M059J (cell line): ENCODE data around the gene MCUR1. TPM values are rescaled to one million over a fixed set of nuclear protein-coding genes. Genes with fewer than 3 reads are reported as not detected.
"Not testable (repeated sequence)": the region's sequence is repeated elsewhere in the genome, so short reads cannot be mapped to it uniquely, and the experiment has no call there.

Source experiments
- DNase-seq: peaks from one replicate; pipeline ENCODE4 v3.0.0-alpha.2; 2012; ENCODE audit warnings: low read depth
- total RNA-seq: library from RNA; depleted of rRNA; stranded (reverse); fragments of >200 nt; shearing (Covaris generic); gene quantifications from 2 replicates; pipeline ENCODE4 v1.2.3, GENCODE V29; 2014; rRNA removed

MCUR1 gene, protein sequence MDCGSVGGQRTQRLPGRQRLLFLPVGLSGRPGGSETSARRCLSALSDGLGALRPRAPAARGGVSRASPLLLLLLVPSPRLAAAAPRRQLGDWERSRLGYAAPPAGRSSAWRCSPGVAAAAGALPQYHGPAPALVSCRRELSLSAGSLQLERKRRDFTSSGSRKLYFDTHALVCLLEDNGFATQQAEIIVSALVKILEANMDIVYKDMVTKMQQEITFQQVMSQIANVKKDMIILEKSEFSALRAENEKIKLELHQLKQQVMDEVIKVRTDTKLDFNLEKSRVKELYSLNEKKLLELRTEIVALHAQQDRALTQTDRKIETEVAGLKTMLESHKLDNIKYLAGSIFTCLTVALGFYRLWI
- total RNA-seq, result 26.9 and 37.1 TPM in 2 replicates

DNA sequence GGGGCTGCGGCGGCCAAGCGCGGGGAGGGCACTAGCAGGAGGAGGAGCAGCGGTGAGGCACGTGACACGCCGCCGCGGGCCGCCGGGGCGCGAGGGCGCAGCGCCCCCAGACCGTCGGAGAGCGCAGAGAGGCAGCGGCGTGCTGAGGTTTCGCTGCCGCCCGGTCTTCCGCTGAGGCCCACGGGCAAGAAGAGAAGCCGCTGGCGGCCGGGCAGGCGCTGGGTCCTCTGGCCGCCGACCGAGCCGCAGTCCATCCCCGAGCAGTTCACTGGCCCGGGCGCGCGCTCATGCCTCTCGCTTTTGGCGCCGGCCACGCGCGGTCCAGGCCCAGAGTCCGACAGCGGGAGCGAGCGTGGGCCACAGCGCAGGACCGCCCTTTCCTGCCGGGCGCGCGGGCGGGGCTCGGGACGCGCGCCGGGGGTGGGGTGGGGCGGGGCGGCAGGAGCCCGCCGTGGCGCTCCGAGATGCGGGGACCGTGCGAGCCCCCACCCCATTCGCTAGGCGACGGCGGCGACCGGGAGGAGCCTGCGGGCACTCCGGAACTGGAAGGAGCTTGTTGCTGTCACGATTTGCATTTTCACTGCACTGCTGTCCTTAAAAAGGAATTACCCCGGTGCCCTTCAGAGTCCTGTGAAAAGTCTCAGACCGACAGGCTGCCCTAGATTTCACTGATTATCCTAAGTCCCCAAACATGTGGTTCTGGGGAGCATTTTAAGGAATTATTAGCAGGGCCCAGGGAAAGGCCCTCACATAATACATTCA, at the start of gene MCUR1:
MCUR1 (minus strand) TSS at position 382 of the 762 bp plus-strand sequence; CDS start at position 254, 128 bp downstream.
- DNase-seq, result peak; percentile 90

DNA sequence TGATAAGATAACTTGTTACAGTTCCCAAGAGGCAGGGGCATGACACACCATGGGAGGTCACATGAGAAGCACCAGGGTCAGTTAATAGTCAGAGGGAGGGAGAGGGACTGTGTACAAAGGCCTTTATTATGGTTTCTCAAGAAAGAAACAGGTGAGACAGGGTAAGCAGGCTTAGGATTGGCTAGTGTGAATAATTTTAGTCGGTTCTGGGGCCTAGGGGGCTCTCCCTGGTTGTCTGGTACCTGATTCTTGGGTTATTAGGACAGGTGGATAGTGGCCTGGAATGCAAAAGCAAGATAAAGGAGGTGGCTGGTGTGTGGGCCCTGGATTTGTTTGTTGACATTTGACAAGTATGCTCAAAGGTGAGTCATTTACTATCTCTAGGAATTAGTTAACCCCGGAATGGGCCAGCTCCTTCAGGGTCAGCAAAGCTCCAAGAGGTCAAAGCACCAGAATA, 49.4 kb upstream of the MCUR1 start:
- peak; percentile 47 for DNase-seq

DNA sequence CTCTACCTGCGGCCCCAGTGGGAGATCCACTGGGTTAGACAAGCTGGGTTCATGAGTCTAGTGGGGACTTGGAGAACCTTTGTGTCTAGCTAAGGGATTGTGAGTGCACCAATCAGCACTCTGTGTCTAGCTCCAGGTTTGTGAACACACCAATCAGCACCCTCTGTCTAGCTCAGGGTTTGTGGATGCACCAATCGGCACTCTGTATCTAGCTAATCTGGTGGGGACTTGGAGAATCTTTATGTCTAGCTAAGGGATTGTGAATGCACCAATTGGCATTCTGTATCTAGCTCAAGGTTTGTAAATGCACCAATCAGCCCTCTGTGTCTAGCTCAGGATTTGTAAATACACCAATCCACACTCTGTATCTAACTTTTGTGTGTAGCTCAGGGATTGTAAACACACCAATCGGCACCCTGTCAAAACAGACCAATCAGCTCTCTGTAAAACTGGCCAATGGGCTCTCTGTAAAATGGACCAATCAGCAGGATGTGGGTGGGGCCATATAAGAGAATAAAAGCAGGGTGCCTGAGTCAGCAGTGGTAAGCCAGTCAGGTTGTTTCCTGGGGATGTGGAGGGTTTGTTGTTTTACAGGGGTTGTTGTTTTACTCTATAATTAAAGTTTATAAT, 46.3 kb upstream of the MCUR1 start:
- not testable (repeated sequence) for DNase-seq

DNA sequence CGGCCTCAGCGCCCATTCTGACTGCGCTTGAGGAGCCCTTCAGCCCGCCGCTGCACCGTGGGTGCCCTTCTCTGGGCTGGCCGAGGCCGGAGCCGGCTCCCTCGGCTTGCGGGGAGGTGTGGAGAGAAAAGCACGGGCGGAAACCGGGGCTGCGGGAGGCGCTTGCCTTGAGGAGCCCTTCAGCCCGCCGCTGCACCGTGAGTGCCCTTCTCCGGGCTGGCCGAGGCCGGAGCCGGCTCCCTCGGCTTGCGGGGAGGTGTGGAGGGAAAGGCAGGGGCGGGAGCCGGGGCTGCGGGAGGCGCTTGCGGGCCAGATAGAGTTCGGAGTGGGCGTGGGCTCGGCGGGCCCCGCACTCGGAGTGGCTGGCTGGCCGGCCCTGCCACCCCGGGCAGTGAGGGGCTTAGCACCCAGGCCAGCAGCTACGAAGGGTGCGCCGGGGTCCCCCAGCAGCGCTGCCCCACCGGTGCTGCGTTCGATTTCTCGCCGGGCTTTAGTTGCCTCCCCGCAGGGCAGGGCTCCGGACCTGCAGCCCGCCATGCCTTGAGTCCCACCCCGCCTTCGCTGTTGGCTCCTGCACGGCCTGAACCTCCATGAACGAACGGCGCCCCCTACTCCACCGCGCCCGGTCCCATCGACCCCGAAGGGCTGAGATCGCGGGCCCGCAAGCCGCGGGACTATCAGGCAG, 45.7 kb upstream of the MCUR1 start:
- no peak for DNase-seq

DNA sequence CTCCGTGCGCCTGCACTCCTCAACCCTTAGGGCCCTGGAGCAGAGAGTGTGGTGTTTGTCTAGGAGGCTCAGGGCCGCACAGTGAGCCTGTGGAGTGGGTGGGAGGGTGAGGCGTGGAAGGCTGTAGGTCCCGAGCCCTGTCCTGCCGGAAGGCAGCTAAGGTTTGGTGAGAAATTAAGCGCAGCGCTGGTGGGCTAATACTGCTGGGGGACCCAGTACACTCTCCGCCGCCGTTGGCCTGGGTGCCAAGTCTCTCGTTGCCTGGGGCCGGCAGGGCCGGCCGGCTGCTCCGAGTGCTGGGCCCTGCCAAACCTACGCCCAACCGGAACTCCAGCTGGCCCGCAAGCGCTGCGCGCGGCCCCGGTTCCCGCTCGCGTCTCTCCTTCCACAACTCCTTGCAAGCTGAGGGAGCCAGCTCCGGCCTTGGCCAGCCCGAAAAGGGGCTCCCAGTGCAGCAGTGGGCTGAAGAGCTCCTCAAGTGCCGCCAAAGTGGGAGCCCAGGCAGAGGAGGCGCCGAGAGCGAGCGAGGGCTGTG, 40.4 kb upstream of the MCUR1 start:
- DNase-seq, result no peak

DNA sequence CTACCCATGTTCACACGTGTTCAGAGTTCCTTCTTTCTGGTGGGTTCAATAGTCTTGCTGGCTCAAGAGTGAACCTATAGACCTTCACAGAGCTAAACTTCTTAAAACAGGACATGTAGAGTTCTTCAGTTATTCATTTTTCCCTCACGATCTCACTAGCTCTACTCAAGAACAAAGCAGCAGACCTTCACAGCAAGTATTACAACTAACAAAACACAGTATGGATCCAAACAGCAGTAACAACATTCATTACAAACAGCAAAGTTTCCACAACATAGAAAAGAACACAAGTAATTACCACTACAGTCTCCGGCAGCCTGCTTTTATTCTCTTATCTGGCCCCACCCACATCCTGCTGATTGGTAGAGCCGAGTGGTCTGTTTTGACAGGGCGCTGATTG, 39.5 kb upstream of the MCUR1 start:
- no peak for DNase-seq

DNA sequence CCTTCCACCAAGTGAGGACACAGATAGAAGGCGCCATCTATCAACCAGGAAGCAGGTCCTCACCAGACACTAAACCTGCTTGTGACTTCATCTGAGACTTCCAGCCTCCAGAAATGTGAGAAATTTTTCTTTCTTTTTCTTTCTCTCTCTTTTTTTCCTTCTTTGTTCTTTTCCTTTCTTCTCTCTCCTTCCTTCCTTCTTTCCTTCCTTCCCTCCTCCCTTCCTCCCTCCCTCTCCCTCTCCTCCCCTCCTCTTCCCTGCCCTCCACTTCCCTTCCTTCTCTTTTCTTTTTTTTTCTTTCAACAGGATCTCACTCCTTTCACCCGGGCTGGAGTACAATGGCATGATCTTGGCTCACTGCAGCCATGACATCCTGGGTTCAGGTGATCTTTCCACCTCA, 37.4 kb upstream of the MCUR1 start:
- DNase-seq, result no peak

DNA sequence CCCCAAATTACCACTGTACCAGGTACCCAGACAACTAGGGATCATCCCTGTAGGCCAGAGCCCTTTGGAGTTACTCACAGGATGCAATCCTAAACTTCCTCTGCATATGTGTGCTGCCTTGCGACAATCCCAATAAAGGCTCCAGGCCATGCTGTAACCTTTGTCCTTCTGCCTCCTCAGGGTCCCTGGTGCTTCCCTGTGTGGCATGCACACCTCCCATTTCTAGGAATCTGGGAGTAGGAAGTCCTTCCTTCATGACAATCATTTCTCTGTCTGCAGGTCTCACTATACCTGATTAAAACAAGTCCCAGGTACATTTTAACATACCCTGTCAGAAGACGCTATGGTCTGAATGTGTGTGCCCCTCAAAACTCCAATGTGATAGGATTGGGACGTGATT, 37.0 kb upstream of the MCUR1 start:
- DNase-seq, result no peak

DNA sequence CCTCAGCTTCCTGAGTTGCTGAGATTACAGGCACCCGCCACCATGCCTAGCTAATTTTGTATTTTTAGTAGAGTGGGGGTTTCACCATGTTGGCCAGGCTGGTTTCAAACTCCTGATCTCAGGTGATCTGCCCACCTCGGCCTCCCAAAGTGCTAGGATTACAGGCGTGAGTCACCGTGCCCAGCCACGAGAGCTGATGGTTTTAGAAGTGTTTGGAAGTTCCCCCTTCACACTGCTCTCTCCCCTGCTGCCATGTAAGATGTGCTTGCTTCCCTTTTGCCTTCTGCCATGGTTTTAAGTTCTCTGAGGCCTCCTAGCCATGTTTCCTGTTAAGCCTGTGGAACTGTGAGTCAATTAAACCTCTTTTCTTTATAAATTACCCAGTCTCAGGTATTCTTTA, 36.3 kb upstream of the MCUR1 start:
- DNase-seq, result not testable (repeated sequence)

DNA sequence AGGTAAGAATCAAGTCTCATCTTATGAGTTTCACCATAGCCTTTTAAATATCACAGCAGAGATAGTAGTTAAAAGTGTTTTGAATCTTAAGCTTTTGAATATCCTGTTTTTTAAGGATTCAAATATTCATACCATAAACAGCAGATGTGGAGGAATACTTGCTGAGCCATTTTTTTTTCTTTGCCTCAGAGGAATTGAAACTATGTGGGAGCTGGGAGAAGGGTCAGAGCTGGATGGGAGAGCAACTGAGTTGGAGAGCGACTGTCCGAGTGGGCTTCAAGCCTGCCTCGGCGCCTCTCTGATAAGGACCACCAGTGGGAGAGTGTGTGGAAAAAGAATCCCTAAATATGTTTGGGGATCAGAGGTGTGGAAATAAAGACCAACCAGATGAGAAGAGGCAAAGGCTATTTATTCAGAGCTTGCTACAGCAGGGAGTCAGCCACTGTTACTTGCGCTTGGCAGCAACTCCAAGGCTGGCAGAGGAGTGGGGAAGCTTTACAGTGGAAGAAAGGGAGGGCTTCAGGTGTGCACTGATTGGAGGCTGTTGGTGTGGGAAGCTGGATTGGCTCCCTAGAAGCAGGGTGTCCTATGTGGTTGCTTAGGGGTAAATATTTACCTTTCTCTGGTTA, 34.3 kb upstream of the MCUR1 start:
- no peak for DNase-seq

DNA sequence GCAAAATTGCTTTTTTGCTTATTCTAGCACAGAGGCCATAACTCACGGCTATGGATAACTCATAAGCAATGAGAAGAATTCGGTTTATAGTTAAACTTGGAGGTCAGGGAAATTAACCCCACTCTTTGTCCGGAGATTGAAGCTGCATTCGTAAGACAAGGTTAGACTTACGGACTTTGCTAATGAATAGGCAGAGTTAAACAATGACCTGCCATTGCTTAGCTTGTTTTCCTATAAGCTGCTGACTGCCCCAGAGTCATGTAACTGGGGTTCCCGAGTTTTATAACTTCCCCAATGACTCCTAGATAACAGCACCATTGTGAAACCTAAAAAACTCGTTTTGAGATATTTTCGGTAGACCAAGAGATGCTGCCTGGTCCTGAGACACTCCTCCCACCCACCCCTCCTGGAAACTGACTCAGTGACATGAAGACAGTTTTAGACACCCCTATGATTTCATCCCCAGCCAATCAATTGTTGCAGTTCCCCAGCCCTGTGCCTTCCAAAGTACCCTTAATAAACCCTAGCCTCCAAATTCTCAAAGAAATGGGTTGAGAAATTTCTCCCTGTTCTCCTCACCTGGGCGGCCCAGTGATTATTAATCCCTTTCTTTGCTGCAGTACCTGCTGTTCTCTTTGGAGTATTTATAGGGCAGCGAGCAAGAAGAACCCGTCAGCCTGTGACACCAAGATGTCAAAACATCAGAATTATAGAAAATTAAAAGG, 33.1 kb upstream of the MCUR1 start:
- DNase-seq, result no peak

DNA sequence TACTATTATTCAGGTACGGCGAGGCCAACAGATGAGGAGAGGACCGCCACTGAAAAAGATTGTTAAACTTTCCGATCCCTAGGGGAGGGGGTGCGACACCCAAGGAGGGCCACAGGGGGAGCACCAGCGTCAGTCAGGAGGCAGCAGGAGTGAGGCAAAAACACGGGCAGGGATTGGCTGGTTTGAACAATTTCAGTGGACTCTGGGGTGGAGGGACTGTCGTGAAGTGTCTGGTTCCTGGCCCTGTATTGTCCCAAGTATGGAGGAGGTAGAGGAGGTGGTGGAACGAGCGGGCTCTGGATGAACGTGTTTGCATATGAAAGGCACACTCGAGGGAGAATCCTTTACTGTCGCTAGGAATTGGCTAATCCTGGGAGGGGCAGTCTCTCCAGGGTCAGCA, 32.5 kb upstream of the MCUR1 start:
- no peak for DNase-seq

DNA sequence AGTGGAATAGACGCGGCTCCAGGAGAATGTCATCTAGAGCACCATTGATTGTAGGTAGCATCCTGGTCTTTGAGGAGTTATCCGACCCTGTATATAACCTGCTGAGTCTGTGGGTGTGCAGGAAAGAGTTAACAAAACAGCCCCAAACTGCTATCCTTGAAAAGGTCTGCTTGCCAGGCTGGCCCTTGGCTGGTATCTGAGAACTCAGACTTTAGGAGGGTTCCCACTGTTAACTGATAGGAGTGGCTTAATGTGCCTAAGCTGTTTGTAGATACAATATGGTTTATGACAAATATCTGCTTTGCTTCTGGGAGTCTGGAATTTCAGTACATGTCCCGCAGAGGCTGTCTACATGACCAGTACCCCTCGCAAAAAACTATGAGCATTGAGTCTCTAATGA, 27.6 kb upstream of the MCUR1 start:
- DNase-seq, result no peak

DNA sequence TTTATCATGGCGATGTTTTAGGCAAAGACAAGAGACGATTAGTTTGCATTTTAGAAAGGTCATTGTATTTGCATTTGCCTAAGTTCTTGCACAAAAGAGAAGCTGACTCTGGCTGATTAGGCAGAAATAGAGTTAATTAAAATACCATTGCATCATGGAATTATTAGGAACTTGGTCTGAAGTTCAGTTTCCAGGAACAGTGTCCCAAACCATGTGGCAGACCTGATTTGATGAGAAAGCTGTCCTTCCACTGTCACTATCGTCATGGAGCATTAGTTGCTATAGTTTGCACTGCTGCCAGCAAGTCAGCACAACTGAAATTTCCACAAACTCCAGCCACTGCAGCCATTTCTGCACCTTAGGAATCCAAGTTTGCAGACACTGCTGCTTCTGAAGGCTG, 24.3 kb upstream of the MCUR1 start:
- no peak for DNase-seq

DNA sequence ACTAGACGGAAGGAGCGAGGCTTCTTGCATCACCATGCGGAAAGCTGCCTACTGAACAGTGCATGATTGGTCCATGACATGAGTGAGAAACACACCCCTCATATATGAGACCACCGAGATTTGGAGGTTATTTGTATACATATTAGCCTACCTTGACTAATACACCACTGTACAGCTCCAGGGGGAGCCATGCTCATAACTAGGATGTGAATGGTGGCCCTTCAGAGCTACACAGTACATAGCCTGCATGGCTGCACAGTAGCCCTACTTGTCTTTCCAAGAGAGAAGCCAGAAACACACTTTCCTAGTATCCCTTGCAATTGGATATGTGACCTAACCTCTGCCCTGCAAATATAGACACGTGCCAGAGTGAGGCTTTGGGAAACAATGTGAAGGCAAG, 21.8 kb upstream of the MCUR1 start:
- DNase-seq, result no peak

DNA sequence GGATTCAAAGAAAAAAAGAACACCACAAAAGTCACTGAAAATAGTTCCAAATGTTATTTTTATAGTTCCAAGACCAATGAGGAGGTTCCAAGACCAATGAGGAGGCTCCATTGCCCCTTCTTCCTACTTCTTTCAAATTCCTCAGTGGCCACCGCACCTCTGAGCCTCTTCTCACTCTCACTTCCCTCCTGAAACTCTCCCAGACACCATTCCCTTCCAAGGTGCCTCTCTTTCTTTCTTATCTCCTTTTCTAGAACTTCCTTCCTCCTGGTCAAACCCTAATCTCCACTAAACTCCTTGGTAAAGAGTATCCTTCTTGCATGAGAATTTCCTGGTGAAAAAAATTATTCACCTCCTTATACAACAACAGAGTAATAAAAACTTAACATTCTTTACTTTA, 20.4 kb upstream of the MCUR1 start:
- DNase-seq, result no peak

DNA sequence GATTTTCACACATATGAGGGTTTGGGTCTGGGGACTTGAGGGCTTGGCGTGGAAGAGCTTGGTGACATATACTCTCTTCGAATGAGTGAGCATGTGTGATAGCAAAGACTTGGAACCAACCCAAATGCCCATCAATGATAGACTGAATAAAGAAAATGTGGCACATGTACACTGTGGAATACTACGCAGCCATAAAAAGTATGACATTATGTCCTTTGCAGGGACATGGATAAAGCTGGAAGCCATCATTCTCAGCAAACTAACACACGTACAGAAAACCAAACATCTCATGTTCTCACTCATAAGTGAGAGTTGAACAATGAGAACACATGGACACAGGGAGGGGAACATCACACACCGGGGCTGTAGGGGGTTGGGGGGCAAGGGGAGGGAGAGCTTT, 19.7 kb upstream of the MCUR1 start:
- not testable (repeated sequence) for DNase-seq

DNA sequence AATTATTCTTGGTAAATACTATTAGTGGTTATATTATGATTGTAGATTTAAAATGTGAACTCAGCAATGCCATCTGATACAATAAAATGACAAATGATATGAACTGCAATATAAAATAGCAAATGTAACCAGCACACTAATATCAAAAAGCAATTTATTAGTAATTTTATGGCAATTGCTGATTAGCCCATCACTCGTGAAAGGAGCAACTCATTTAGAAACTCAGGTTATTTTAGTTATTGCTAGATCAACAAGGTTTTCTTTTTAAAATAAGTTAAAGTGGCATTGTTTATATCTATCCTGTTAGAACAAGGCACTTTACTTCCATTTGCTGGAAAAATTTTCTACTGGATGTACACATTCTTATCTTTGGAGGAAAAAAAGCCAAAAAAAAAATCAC, 18.4 kb upstream of the MCUR1 start:
- no peak for DNase-seq

DNA sequence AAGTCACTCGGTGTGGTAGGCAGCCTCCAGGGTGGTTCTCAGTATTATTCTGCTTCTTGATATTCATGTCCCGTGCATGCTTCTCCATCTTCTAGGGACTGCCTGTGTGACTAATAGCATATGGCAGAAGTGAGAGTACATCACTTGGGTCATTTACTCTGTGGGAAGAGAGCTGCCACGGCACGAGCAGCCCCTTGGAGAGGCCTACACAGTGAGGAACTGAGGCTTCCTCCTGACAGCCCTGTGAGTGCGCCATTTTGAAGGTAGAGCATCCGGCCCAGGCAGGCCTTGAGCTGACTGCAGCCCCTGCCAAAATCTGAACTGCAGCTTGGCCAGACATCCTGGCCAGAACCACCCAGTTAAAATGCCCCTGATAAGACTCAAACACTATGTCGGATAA, 17.3 kb upstream of the MCUR1 start:
- DNase-seq, result no peak

DNA sequence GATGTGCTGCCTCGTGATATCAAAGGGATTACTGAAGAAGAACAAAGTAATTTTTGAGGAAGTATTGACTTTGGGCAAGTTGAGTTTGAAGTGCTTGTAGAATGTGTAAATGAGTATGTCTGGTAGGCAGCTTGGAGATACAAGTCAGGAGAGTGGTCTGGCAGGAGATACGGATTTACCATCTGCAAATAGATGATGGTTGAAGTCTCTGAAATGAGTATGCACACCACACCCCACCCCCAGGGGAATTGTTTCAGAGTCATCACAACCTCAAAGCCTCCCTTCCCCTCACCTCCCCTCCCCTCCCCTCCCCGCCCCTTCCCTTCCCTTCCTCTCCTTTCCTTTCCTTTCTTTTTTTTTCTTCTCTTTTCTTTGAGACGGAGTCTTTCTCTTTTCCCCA, 16.4 kb upstream of the MCUR1 start:
- DNase-seq, result no peak

DNA sequence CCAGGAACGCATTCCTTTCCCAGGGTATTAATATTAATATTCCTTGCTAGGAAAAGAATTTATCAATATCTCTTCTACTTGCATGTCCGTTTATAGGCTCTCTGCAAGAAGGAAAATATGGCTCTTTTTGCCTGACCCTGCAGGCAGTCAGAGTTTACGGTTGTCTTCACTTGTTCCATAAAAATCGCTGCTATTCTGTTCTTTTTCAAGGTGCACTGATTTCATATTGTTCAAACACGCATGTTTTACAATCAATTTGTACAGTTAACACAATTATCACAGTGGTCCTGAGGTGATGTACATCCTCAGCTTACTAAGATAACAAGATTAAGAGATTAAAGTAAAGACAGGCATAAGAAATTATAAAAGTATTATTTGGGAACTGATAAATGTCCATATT, 15.1 kb upstream of the MCUR1 start:
- DNase-seq, result not testable (repeated sequence)
